Upper lobe of right lung (tissue), 1 donor: ENCODE measurements around the gene CHST11. TPM values are rescaled to one million over a fixed set of nuclear protein-coding genes. Genes with fewer than 3 reads are reported as not detected.
"Not testable (repeated sequence)": the region's sequence is repeated elsewhere in the genome, so short reads cannot be mapped to it uniquely, and the experiment has no call there.

Source experiments
- ATAC-seq: fragments of 200-7000 bp; cut with Tn5 transposase; one replicate; pipeline ENCODE4 v1.9.1; 2020; ENCODE audit warnings: mild to moderate bottlenecking, moderate library complexity
- DNase-seq: peaks from one replicate; pipeline ENCODE4 v3.0.0-alpha.2; 2020
- H3K27ac ChIP-seq: fragments of 200-600 bp; one replicate; pipeline ENCODE4 v1.8.0; 2022
- H3K27me3 ChIP-seq: fragments of 200-600 bp; one replicate; pipeline ENCODE4 v1.8.0; 2022; ENCODE audit warnings: mild to moderate bottlenecking
- H3K36me3 ChIP-seq: fragments of 200-600 bp; one replicate; pipeline ENCODE4 v1.8.0; 2022
- H3K4me1 ChIP-seq: fragments of 200-600 bp; one replicate; pipeline ENCODE4 v1.8.0; 2022
- H3K4me3 ChIP-seq: fragments of 200-600 bp; one replicate; pipeline ENCODE4 v1.8.0; 2022; ENCODE audit warnings: mild to moderate bottlenecking
- H3K9me3 ChIP-seq: fragments of 200-600 bp; one replicate; pipeline ENCODE4 v1.8.0; 2022
- CTCF ChIP-seq: fragments of 200-600 bp; IDR thresholded peaks from one replicate; pipeline ENCODE4 v1.8.0; 2022; ENCODE audit warnings: antibody characterized with exemption
- intact Hi-C: fragments of 100-400 bp; cut with DNase I; formaldehyde crosslinking; loops from one replicate; pipeline ENCODE4 v1.11.0; 2022
- total RNA-seq: library from RNA; stranded (reverse); fragmentation: NEBNext Ultra II Directional; extraction: Animal tissue kit (Norgen Biotek cat#: 25700); gene quantifications from one replicate; pipeline ENCODE4 v1.2.1, GENCODE V29; 2021
- donor health status: DM: no; HTN: yes; CAD: no; lungs with severe emphysema.

The CHST11 gene
- total RNA-seq, 1 donor from 2014 or later = 56.6 TPM

- Histone ChIP-seq H3K27me3 (no peaks in the 10 kb centered on the region), H3K4me1 (peaks cover 48% of the 10 kb centered on the region), H3K36me3 (no peaks in the 10 kb centered on the region), H3K9me3 (no peaks in the 10 kb centered on the region), H3K27ac (peak overlapping the region; percentile 43), H3K4me3 (no peak overlapping the region)
- DNase-seq = no peak
- peak; percentile 66 for ATAC-seq
- intact Hi-C loops = no loop called here
- TF ChIP-seq CTCF = no peak
Observed at GRCh38 chr12:104522985-104523722, 66.4 kb downstream of the CHST11 start.

GRCh38 chr12:104524034-104524832 is 67.5 kb downstream of the CHST11 start:
- Histone ChIP-seq H3K27ac (peak overlapping the region; percentile 43), H3K9me3 (no peaks in the 10 kb centered on the region), H3K36me3 (no peaks in the 10 kb centered on the region), H3K4me3 (no peak overlapping the region), H3K27me3 (no peaks in the 10 kb centered on the region), H3K4me1 (peaks cover 46% of the 10 kb centered on the region)
- TF ChIP-seq CTCF = no peak
- DNase-seq (no peak), ATAC-seq (no peak)
- intact Hi-C loops = no loop called here

- Histone ChIP-seq H3K27me3 (no peaks in the 10 kb centered on the region), H3K27ac (no peak overlapping the region), H3K36me3 (no peaks in the 10 kb centered on the region), H3K9me3 (no peaks in the 10 kb centered on the region), H3K4me3 (no peak overlapping the region), H3K4me1 (peaks cover 25% of the 10 kb centered on the region)
- no peak for TF ChIP-seq CTCF
- ATAC-seq (no peak), DNase-seq (no peak)
- intact Hi-C loops = no loop called here
Observed at GRCh38 chr12:104526320-104526719, 69.6 kb downstream of the CHST11 start.

GRCh38 chr12:104526751-104527150 is 70.0 kb downstream of the CHST11 start:
- no peaks in the 10 kb centered on the region for H3K36me3 ChIP-seq
- DNase-seq (no peak), ATAC-seq (no peak)
- H3K4me1 ChIP-seq = peaks cover 25% of the 10 kb centered on the region
- no peak for TF ChIP-seq CTCF
- intact Hi-C loops = no loop called here
- no peak overlapping the region for H3K4me3 ChIP-seq
- H3K27me3 ChIP-seq = no peaks in the 10 kb centered on the region
- H3K9me3 ChIP-seq = no peaks in the 10 kb centered on the region
- no peak overlapping the region for H3K27ac ChIP-seq

- ATAC-seq, H3K27me3 ChIP-seq, H3K4me3 ChIP-seq, DNase-seq, H3K36me3 ChIP-seq, H3K27ac ChIP-seq, H3K9me3 ChIP-seq, intact Hi-C loops: not testable (repeated sequence)
- H3K4me1 ChIP-seq = peaks cover 21% of the 10 kb centered on the region
Observed at GRCh38 chr12:104527653-104528052, 70.9 kb downstream of the CHST11 start.
